MM.1S (cell line): ENCODE measurements around the gene SRGAP3.

Experiments
- EZH2 ChIP-seq: fragments of 300-600 bp; sonication (generic); optimal IDR thresholded peaks from 2 replicates; pipeline ENCODE3; 2017; ENCODE audit warnings: low read depth, mild to moderate bottlenecking, antibody characterized with exemption, low read length, mixed read lengths
- EZH2phosphoT487 ChIP-seq: fragments of 300-600 bp; sonication (generic); IDR thresholded peaks from 2 replicates; pipeline ENCODE4 v1.6.1; 2018; ENCODE audit warnings: antibody characterized with exemption, low read length
- TF ChIP-seq, protein P1 (sequence below): fragments of 300-600 bp; sonication (generic); IDR thresholded peaks from 2 replicates; pipeline ENCODE4 v1.5.1; 2016; ENCODE audit warnings: antibody characterized with exemption, low read length, mixed read lengths

- TF ChIP-seq, protein P1, sequence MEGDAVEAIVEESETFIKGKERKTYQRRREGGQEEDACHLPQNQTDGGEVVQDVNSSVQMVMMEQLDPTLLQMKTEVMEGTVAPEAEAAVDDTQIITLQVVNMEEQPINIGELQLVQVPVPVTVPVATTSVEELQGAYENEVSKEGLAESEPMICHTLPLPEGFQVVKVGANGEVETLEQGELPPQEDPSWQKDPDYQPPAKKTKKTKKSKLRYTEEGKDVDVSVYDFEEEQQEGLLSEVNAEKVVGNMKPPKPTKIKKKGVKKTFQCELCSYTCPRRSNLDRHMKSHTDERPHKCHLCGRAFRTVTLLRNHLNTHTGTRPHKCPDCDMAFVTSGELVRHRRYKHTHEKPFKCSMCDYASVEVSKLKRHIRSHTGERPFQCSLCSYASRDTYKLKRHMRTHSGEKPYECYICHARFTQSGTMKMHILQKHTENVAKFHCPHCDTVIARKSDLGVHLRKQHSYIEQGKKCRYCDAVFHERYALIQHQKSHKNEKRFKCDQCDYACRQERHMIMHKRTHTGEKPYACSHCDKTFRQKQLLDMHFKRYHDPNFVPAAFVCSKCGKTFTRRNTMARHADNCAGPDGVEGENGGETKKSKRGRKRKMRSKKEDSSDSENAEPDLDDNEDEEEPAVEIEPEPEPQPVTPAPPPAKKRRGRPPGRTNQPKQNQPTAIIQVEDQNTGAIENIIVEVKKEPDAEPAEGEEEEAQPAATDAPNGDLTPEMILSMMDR, result no peak
- no peak for TF ChIP-seq EZH2
- no peak for TF ChIP-seq EZH2phosphoT487
Measured at GRCh38 chr3:9213019-9213634, 36.3 kb downstream of the SRGAP3 start.
